IPS DF 6.9 (cell line): ENCODE measurements around the gene INPP5D.

Source experiments
- DNase-seq: peaks from one replicate; pipeline ENCODE4 v3.0.0-alpha.2; 2013; ENCODE audit warnings: low read depth, low spot score
- H3K27ac ChIP-seq: one replicate; pipeline ENCODE4 v1.5.1; 2013; ENCODE audit warnings: low read length, control low read depth
- H3K27me3 ChIP-seq: 2 replicates; pipeline ENCODE4 v1.6.1; 2013; ENCODE audit warnings: mild to moderate bottlenecking, low read length; ENCODE audit not compliant: control insufficient read depth, insufficient read depth
- H3K36me3 ChIP-seq: 2 replicates; pipeline ENCODE4 v1.6.1; 2013; ENCODE audit warnings: low read length; ENCODE audit not compliant: control insufficient read depth, insufficient read depth
- H3K4me1 ChIP-seq: 2 replicates; pipeline ENCODE4 v1.6.1; 2013; ENCODE audit warnings: low read length; ENCODE audit not compliant: control insufficient read depth, insufficient read depth
- H3K4me3 ChIP-seq: 2 replicates; pipeline ENCODE4 v1.5.1; 2013; ENCODE audit warnings: mild to moderate bottlenecking, low read length
- H3K9me3 ChIP-seq: 2 replicates; pipeline ENCODE4 v1.6.1; 2013; ENCODE audit warnings: low read length, inconsistent platforms; ENCODE audit not compliant: control insufficient read depth, insufficient read depth
- WGBS: extraction: QIAGEN DNeasy Blood & Tissue Kit; methylation state at CpG from one replicate; pipeline ENCODE4 v1.1.7; 2013; ENCODE audit warnings: mixed read lengths, missing lambda C conversion rate; ENCODE audit not compliant: insufficient read length, insufficient coverage; 5-methylcytosine and 5-hydroxymethylcytosine counted together

Gene INPP5D

GRCh38 chr2:233218836-233219235 lies 158.7 kb downstream of the INPP5D start:
- no CpG with 5 or more reads among the region's 6 CpGs for WGBS
- H3K36me3 ChIP-seq: no peaks in the 10 kb centered on the region
- no peak overlapping the region for H3K27ac ChIP-seq
- H3K4me1 ChIP-seq: no peaks in the 10 kb centered on the region
- no peaks in the 10 kb centered on the region for H3K27me3 ChIP-seq
- no peak for DNase-seq
- H3K4me3 ChIP-seq: no peak overlapping the region
- no peaks in the 10 kb centered on the region for H3K9me3 ChIP-seq

GRCh38 chr2:233219848-233220247 lies 159.7 kb downstream of the INPP5D start:
- no CpG with 5 or more reads among the region's 1 CpG for WGBS
- no peaks in the 10 kb centered on the region for H3K4me1 ChIP-seq
- DNase-seq: no peak
- H3K27me3 ChIP-seq: no peaks in the 10 kb centered on the region
- no peak overlapping the region for H3K4me3 ChIP-seq
- H3K9me3 ChIP-seq: no peaks in the 10 kb centered on the region
- no peak overlapping the region for H3K27ac ChIP-seq
- no peaks in the 10 kb centered on the region for H3K36me3 ChIP-seq

- H3K36me3 ChIP-seq: no peaks in the 10 kb centered on the region
- no peaks in the 10 kb centered on the region for H3K27me3 ChIP-seq
- no peaks in the 10 kb centered on the region for H3K9me3 ChIP-seq
- no peak for DNase-seq
- H3K4me3 ChIP-seq: no peak overlapping the region
- H3K4me1 ChIP-seq: no peaks in the 10 kb centered on the region
- H3K27ac ChIP-seq: no peak overlapping the region
- WGBS: no CpG with 5 or more reads among the region's 2 CpGs
These were observed 161.4 kb downstream of the INPP5D start for GRCh38 chr2:233221378-233222063.

DNA sequence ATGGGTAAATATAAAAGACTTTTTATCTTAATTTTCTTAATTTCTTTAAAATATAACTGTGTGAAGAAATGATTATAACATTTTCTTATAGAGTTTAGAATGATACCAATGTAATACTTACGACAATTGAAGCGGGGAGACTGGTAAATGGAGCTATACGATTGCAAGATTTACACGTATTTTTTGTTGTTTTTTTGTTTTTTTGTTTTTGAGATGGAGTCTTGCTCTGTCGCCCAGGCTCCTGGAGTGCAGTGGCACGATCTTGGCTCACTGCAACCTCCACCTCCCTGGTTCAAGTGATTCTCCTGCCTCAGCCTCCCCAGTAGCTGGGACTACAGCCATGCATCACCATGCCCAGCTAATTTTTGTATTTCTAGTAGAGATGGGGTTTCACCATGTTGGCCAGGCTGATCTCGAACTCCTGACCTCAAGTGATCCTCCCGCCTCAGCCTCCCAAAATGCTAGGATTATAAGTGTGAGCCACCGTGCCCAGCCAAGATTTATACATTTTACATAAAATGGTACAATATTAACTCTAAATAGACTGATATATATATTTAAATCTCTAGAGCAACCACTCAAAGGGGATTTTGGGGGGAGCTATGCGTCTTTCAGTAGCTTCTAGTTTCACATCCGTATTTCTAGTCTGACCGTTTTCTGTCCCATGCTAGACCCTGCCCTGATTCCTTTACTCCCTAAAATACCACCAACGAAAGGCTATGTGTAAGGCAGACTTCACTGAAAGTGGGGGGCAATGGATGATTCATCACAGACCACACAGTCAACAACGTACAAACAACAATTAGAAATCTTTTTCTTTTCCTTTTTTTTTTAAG lies 163.1 kb downstream of the INPP5D start:
- H3K36me3 ChIP-seq: no peaks in the 10 kb centered on the region
- H3K4me3 ChIP-seq: no peak overlapping the region
- no peak overlapping the region for H3K27ac ChIP-seq
- H3K27me3 ChIP-seq: no peaks in the 10 kb centered on the region
- H3K9me3 ChIP-seq: no peaks in the 10 kb centered on the region
- WGBS: 100% methylated on average over 4 of the region's 14 CpGs
- no peak for DNase-seq
- H3K4me1 ChIP-seq: no peaks in the 10 kb centered on the region

- no CpG with 5 or more reads among the region's 5 CpGs for WGBS
- Histone ChIP-seq H3K27ac (no peak overlapping the region), H3K4me1 (no peaks in the 10 kb centered on the region)
These were observed 165.3 kb downstream of the INPP5D start for GRCh38 chr2:233225230-233226068.

GRCh38 chr2:233226511-233227031 lies 166.4 kb downstream of the INPP5D start:
- H3K9me3 ChIP-seq: no peaks in the 10 kb centered on the region
- no peak overlapping the region for H3K4me3 ChIP-seq
- no peaks in the 10 kb centered on the region for H3K27me3 ChIP-seq
- H3K4me1 ChIP-seq: no peaks in the 10 kb centered on the region
- H3K36me3 ChIP-seq: no peaks in the 10 kb centered on the region
- DNase-seq: no peak
- H3K27ac ChIP-seq: no peak overlapping the region
- whole genome bisulfite sequencing: no CpG with 5 or more reads among the region's 2 CpGs

More at GRCh38 chr2:233225230-233226068, 165.3 kb downstream of the INPP5D start:
- DNase-seq: no peak
- H3K36me3 ChIP-seq: no peaks in the 10 kb centered on the region
- no peak overlapping the region for H3K4me3 ChIP-seq
- no peaks in the 10 kb centered on the region for H3K27me3 ChIP-seq
- H3K9me3 ChIP-seq: no peaks in the 10 kb centered on the region

- H3K9me3 ChIP-seq: no peaks in the 10 kb centered on the region
- H3K27ac ChIP-seq: no peak overlapping the region
- H3K4me3 ChIP-seq: no peak overlapping the region
- H3K4me1 ChIP-seq: no peaks in the 10 kb centered on the region
- no peaks in the 10 kb centered on the region for H3K27me3 ChIP-seq
- WGBS: no CpG with 5 or more reads among the region's 7 CpGs
- DNase-seq: no peak
- no peaks in the 10 kb centered on the region for H3K36me3 ChIP-seq
These were observed 167.3 kb downstream of the INPP5D start for GRCh38 chr2:233227346-233227978.

DNA sequence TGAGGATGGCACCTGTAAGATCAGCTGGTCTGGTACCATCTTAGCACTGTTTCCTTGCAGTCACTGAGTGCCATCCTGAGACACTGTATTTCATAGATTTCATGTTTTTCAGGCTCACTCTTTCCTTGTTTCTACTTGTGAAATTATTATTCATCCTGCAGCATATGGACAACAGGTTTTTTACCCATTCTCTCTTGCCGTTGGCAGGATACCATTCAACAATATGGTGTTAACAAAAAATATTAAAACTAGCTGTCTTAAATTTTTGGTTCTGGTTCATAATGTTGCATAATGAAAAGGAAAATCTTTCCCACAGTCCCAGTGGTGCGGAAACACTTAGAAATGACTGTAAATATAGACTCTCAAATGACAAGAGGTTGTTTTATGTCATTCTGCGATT lies 168.2 kb downstream of the INPP5D start:
- WGBS: no CpG with 5 or more reads among the region's 3 CpGs
- Histone ChIP-seq H3K4me3 (no peak overlapping the region), H3K4me1 (no peaks in the 10 kb centered on the region), H3K9me3 (no peaks in the 10 kb centered on the region), H3K36me3 (no peaks in the 10 kb centered on the region), H3K27ac (no peak overlapping the region), H3K27me3 (no peaks in the 10 kb centered on the region)
- no peak for DNase-seq

GRCh38 chr2:233233618-233234230 lies 173.6 kb downstream of the INPP5D start:
- Histone ChIP-seq H3K36me3 (no peaks in the 10 kb centered on the region), H3K4me3 (no peak overlapping the region), H3K4me1 (no peaks in the 10 kb centered on the region), H3K27me3 (no peaks in the 10 kb centered on the region), H3K9me3 (no peaks in the 10 kb centered on the region), H3K27ac (no peak overlapping the region)
- WGBS: no CpG with 5 or more reads among the region's 4 CpGs
- no peak for DNase-seq
